Upper lobe of left lung (tissue), 6 donors: ENCODE results near the gene SEMA3G. TPM values are rescaled to one million over a fixed set of nuclear protein-coding genes. Genes with fewer than 3 reads are reported as not detected.

ENCODE experiments used
- ATAC-seq, 2 donors: fragments of 200-7000 bp; cut with Tn5 transposase; one replicate each; pipeline ENCODE4 v1.9.1; 2022; ENCODE audit warnings: mild to moderate bottlenecking in 2 of 2, moderate library complexity in 2 of 2; ENCODE audit not compliant: low FRiP score in 2 of 2
- DNase-seq, 2 donors: peaks; one replicate each; pipeline ENCODE4 v3.0.0-alpha.2; 2019 to 2020
- H3K27ac ChIP-seq, 4 donors: fragments of 200-600 bp; sonication (generic); one replicate each; pipeline ENCODE4 v1.5.1; 2016 to 2019
- H3K27me3 ChIP-seq, 4 donors: fragments of 200-600 bp; sonication (generic); one replicate each; pipeline ENCODE4 v1.5.1; 2017 to 2019
- H3K36me3 ChIP-seq, 4 donors: fragments of 200-600 bp; sonication (generic); one replicate each; pipeline ENCODE4 v1.5.1; 2016 to 2019
- H3K4me1 ChIP-seq, 4 donors: fragments of 200-600 bp; sonication (generic); one replicate each; pipeline ENCODE4 v1.5.1; 2018 to 2019
- H3K4me3 ChIP-seq, 4 donors: fragments of 200-600 bp; sonication (generic); one replicate each; pipeline ENCODE4 v1.5.1; 2017 to 2019; ENCODE audit warnings: mild to moderate bottlenecking in 2 of 4, moderate library complexity in 1 of 4
- H3K9me3 ChIP-seq, 4 donors: fragments of 200-600 bp; sonication (generic); one replicate each; pipeline ENCODE4 v1.5.1; 2018 to 2019
- CTCF ChIP-seq, 6 experiments: fragments of 450-650 bp in 4 of 6; fragments of 200-600 bp in 2 of 6; sonication (generic) in 2 of 6; IDR thresholded peaks; one replicate each; pipeline ENCODE4 v1.5.1; 2016 to 2019; ENCODE audit warnings: antibody characterized with exemption in 6 of 6
- EP300 ChIP-seq, 4 donors: sonication (generic); formaldehyde crosslinking; IDR thresholded peaks; one replicate each; pipeline ENCODE4 v1.5.1; 2017; ENCODE audit warnings: antibody characterized with exemption in 4 of 4, control low read depth in 2 of 4
- POLR2A ChIP-seq, 4 donors: fragments of 450-650 bp; IDR thresholded peaks; one replicate each; pipeline ENCODE4 v1.5.1; 2016 to 2017; ENCODE audit warnings: antibody characterized with exemption in 4 of 4, mild to moderate bottlenecking in 2 of 4
- POLR2AphosphoS5 ChIP-seq, 2 donors: sonication (generic); formaldehyde crosslinking; IDR thresholded peaks; one replicate each; pipeline ENCODE4 v1.5.1; 2017; ENCODE audit warnings: antibody characterized with exemption in 2 of 2
- WGBS, 2 donors: methylation state at CpG; one replicate each; pipeline ENCODE4 v1.1.5; 2017 to 2018; 5-methylcytosine and 5-hydroxymethylcytosine counted together
- total RNA-seq, 6 donors: library from RNA; depleted of rRNA in 4 of 6; stranded (reverse); fragments of >200 nt in 4 of 6; gene quantifications; one replicate each; pipeline versions ENCODE4 v1.1.0 to v1.2.1, GENCODE V29; 2016 to 2021
- donor health status: DM: no; HTN: no; CAD: no; lungs with moderate emphysema.
- donor health status: DM: no; HTN: yes; CAD: no; lungs with severe emphysema.

Gene SEMA3G
- total RNA-seq, 6 donors from 2014 or later = 5.1 to 69.0 (median 20.7) TPM

GRCh38 chr3:52490939-52491526 is 46.1 kb upstream of the SEMA3G start:
- Histone ChIP-seq H3K36me3 (peaks cover 40 to 73% (median 67%) of the 10 kb centered on the region in 4 donors), H3K27ac (peak overlapping the region; percentile 72 to 83 (median 80)), H3K9me3 (no peaks in the 10 kb centered on the region), H3K4me1 (peaks cover 53 to 68% (median 61%) of the 10 kb centered on the region in 4 donors), H3K27me3 (no peaks in the 10 kb centered on the region), H3K4me3 (no peak overlapping the region)
- 58 to 70% methylated on average over 17 to 23 of the region's 23 CpGs for WGBS, 2 donors
- TF ChIP-seq POLR2AphosphoS5 (IDR thresholded peaks at IDR 0.05) (peak in 1 of 2 donors; percentile 4), EP300 (IDR thresholded peaks at IDR 0.05) (no peak), POLR2A (IDR thresholded peaks at IDR 0.05) (peak in 1 of 4 donors; percentile 19)
- ATAC-seq (peak; percentile 20 to 53), DNase-seq (peak; percentile 57 to 66)

- ATAC-seq (no peak), DNase-seq (peak in 1 of 2 donors; percentile 51)
- H3K4me1 ChIP-seq = peaks cover 46 to 61% (median 54%) of the 10 kb centered on the region in 4 donors
- peaks cover 40 to 80% (median 72%) of the 10 kb centered on the region in 4 donors for H3K36me3 ChIP-seq
- H3K4me3 ChIP-seq = no peak overlapping the region
- H3K27me3 ChIP-seq = no peaks in the 10 kb centered on the region
- 65% methylated on average over 6 to 22 of the region's 22 CpGs for WGBS, 2 donors
- TF ChIP-seq POLR2AphosphoS5 (IDR thresholded peaks at IDR 0.05) = peak in 1 of 2 donors; percentile 40
- no peak for TF ChIP-seq CTCF (IDR thresholded peaks at IDR 0.05)
- TF ChIP-seq EP300 (IDR thresholded peaks at IDR 0.05) = peak in 1 of 4 donors; percentile 1
- TF ChIP-seq POLR2A (IDR thresholded peaks at IDR 0.05) = no peak
- H3K27ac ChIP-seq = peak overlapping the region; percentile 72 to 83 (median 80)
- H3K9me3 ChIP-seq = no peaks in the 10 kb centered on the region
These were observed 45.4 kb upstream of the SEMA3G start for GRCh38 chr3:52490035-52490938.

DNA sequence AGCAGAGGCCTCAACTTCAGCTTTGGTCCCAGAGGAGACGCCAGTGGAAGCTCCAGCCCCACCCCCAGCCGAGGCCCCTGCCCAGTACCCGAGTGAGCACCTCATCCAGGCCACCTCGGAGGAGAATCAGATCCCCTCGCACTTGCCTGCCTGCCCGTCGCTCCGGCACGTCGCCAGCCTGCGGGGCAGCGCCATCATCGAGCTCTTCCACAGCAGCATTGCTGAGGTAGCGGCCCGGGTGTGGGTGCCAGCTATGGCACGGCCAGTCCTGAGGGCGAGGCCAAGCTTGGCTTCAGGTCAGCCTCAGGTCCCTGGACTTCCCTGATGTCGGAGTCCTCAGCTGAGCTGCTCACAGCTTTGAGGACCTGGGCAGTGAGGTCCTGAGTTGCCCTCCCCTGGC is 44.5 kb upstream of the SEMA3G start:
- Histone ChIP-seq H3K4me1 (peaks cover 45 to 57% (median 48%) of the 10 kb centered on the region in 4 donors), H3K36me3 (peaks cover 40 to 89% (median 76%) of the 10 kb centered on the region in 4 donors), H3K4me3 (no peak overlapping the region), H3K27ac (peak overlapping the region; percentile 72 to 83 (median 80)), H3K27me3 (no peaks in the 10 kb centered on the region), H3K9me3 (no peaks in the 10 kb centered on the region)
- peak in 1 of 2 donors; percentile 79 for DNase-seq
- no peak for ATAC-seq
- TF ChIP-seq EP300 (IDR thresholded peaks at IDR 0.05) = no peak
- TF ChIP-seq CTCF (IDR thresholded peaks at IDR 0.05) = no peak
- TF ChIP-seq POLR2AphosphoS5 (IDR thresholded peaks at IDR 0.05) = no peak
- TF ChIP-seq POLR2A (IDR thresholded peaks at IDR 0.05) = no peak
- 97% methylated on average over 7 to 17 of the region's 18 CpGs for WGBS, 2 donors

DNA sequence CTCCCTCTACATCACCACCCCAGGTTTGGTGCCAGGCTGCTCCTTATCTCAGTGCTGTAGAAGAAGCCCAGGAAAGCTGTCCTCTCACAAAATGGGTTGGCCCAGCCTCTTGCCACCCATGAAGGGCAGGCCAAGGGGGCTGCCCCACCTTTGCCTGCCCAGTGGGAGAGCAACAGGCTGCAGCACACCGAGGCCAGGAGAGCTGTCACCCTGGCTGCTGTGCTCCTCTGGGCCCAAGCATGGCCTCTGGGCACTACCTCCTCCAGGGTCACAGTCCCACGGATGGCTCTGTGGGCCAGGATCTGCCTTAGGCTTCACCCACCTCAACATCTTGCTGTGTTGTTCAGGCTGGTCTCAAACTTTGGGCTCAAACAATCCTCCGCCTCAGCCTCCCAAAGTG is 43.8 kb upstream of the SEMA3G start:
- Histone ChIP-seq H3K27ac (no peak overlapping the region), H3K4me1 (peaks cover 41 to 54% (median 45%) of the 10 kb centered on the region in 4 donors), H3K4me3 (no peak overlapping the region), H3K27me3 (no peaks in the 10 kb centered on the region), H3K36me3 (peaks cover 40 to 90% (median 76%) of the 10 kb centered on the region in 4 donors), H3K9me3 (no peaks in the 10 kb centered on the region)
- 90 to 100% methylated on average over 1 to 3 of the region's 3 CpGs for WGBS, 2 donors
- TF ChIP-seq POLR2AphosphoS5 (IDR thresholded peaks at IDR 0.05) = no peak
- no peak for TF ChIP-seq CTCF (IDR thresholded peaks at IDR 0.05)
- no peak for TF ChIP-seq POLR2A (IDR thresholded peaks at IDR 0.05)
- no peak for TF ChIP-seq EP300 (IDR thresholded peaks at IDR 0.05)
- DNase-seq (no peak), ATAC-seq (no peak)
